Measurements from ENCODE around the gene CYP4F3. TPM values are rescaled to one million over a fixed set of nuclear protein-coding genes. Genes with fewer than 3 reads are reported as not detected.

CYP4F3 gene
- total RNA-seq, 4 donors from 2014 or later = 6.3 to 9.7 (median 8.4) TPM

DNA sequence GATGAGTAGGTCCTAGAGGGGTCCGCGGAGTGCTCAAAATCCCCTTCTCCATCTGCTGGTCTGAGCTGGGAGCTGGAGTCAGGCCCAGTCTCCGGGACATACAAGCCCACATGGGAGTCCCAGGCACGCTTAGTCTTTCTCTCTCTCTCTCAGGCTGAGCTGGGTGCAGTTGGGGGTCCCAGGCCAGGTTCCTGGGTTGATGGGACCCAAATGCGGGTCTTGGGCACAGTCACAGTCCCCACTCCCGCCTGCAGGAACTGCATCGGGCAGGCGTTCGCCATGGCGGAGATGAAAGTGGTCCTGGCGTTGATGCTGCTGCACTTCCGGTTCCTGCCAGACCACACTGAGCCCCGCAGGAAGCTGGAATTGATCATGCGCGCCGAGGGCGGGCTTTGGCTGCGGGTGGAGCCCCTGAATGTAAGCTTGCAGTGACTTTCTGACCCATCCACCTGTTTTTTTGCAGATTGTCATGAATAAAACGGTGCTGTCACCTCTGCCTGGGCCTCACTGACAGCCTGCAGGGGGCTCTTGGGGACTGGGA, 56.0 kb downstream of the CYP4F3 start:
- DNase-seq (ENCODE audit: low spot score in 2 of 2) = no peak
- intact Hi-C loops (cut with DNase I; ENCODE audit: low total_unique reads) = no loop called here
- WGBS, 2 donors = 73 to 76% methylated on average over 19 of the region's 19 CpGs
- no peak for TF ChIP-seq POLR2A (IDR thresholded peaks at IDR 0.05)
- TF ChIP-seq, protein P1, sequence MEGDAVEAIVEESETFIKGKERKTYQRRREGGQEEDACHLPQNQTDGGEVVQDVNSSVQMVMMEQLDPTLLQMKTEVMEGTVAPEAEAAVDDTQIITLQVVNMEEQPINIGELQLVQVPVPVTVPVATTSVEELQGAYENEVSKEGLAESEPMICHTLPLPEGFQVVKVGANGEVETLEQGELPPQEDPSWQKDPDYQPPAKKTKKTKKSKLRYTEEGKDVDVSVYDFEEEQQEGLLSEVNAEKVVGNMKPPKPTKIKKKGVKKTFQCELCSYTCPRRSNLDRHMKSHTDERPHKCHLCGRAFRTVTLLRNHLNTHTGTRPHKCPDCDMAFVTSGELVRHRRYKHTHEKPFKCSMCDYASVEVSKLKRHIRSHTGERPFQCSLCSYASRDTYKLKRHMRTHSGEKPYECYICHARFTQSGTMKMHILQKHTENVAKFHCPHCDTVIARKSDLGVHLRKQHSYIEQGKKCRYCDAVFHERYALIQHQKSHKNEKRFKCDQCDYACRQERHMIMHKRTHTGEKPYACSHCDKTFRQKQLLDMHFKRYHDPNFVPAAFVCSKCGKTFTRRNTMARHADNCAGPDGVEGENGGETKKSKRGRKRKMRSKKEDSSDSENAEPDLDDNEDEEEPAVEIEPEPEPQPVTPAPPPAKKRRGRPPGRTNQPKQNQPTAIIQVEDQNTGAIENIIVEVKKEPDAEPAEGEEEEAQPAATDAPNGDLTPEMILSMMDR (IDR thresholded peaks at IDR 0.05) = no peak
- H3K4me3 ChIP-seq (ENCODE audit: low read depth, poor library complexity, severe bottlenecking) = no peak overlapping the region

DNA sequence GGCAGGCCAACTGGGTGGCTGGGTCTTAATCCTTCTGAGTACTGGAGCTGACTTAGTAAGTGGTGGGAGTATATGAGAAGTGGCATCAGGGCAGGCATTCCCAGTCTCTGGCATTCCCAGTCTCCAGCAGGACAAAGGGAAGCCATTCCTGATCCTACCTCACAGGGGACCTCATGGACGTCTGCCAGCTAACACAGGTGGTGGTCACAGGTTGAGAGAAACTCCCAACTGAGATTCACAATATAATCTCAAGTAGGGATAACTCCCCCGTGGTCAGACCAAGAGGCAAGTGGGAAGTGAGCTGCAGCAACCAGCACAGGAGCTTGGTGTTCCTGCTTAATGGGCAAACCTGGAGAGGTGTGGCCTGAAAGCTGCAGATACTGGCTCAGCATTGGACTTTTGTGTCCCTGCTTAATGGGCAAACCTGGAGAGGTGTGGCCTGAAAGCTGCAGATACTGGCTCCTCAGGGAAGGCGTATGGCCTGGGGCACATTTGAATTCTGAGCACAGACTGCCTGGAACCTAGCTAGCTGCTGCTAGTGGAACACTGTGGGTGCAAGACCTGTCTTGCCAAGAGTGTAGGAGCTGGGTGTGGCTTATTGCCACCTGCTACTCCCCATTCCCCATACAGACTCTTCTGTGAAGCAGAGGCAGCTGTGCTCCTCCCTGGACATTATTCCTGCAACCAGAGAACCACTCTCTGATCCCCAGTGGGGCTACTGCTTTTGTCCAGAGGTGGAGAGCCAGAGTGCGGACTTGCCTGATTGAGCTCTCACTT, 61.2 kb downstream of the CYP4F3 start:
- intact Hi-C loops (cut with DNase I; ENCODE audit: low total_unique reads) = no loop called here
- DNase-seq (ENCODE audit: low spot score in 2 of 2) = peak; percentile 59 to 85
- no peak for TF ChIP-seq POLR2A (IDR thresholded peaks at IDR 0.05)
- no peak overlapping the region for H3K4me3 ChIP-seq (ENCODE audit: low read depth, poor library complexity, severe bottlenecking)
- 24 to 38% methylated on average over 4 of the region's 4 CpGs for WGBS, 2 donors

- TF ChIP-seq, protein P1 (IDR thresholded peaks at IDR 0.05) = no peak
- no peak for TF ChIP-seq POLR2A (IDR thresholded peaks at IDR 0.05)
- WGBS, 2 donors = 0% methylated on average over 6 to 7 of the region's 7 CpGs
- peak; percentile 83 to 95 for DNase-seq (ENCODE audit: low spot score in 2 of 2)
- H3K4me3 ChIP-seq (ENCODE audit: low read depth, poor library complexity, severe bottlenecking) = no peak overlapping the region
- intact Hi-C loops (cut with DNase I; ENCODE audit: low total_unique reads) = no loop called here
Observed at GRCh38 chr19:15702534-15702930, 61.8 kb downstream of the CYP4F3 start.

Other genes with a start within 250 kb of the CYP4F3 start
- 100 to 1,000 TPM in 2 of 4 donors, 10 to 100 TPM in 2; 82.4 to 141 (median 95.3) TPM for gene AKAP8L, start 221.9 kb upstream of the CYP4F3 start, total RNA-seq
- gene WIZ, start 190.9 kb upstream of the CYP4F3 start, total RNA-seq = 10 to 100 TPM; 28.4 to 52.9 (median 43.8) TPM
- 1 to 10 TPM in 3 of 4 donors, under 1 TPM in 1; 0.17 to 2.1 (median 1.5) TPM for gene RASAL3, start 176.4 kb upstream of the CYP4F3 start, total RNA-seq
- gene PGLYRP2, start 161.4 kb upstream of the CYP4F3 start, total RNA-seq = under 1 TPM in 3 of 4 donors, not detected in 1; 0.23 to 0.80 (median 0.37) TPM
- gene CYP4F22, start 132.4 kb upstream of the CYP4F3 start, total RNA-seq = 100 to 1,000 TPM in 1 of 4 donors, 10 to 100 TPM in 3; 65.3 to 119 (median 96.1) TPM
- gene CYP4F8, start 25.7 kb upstream of the CYP4F3 start, total RNA-seq = 10 to 100 TPM in 2 of 4 donors, 1 to 10 TPM in 2; 4.6 to 16.4 (median 9.1) TPM
- gene CYP4F12, start 32.2 kb downstream of the CYP4F3 start, total RNA-seq = 100 to 1,000 TPM in 1 of 4 donors, 10 to 100 TPM in 3; 40.8 to 100 (median 85.7) TPM
- not detected for gene OR10H2, start 87.1 kb downstream of the CYP4F3 start, total RNA-seq
- gene OR10H3, start 97.1 kb downstream of the CYP4F3 start, total RNA-seq = not detected
- not detected for gene OR10H5, start 146.8 kb downstream of the CYP4F3 start, total RNA-seq
- gene OR10H1, start 174.8 kb downstream of the CYP4F3 start, total RNA-seq = under 1 TPM in 2 of 4 donors, not detected in 2; 0.06 to 0.30 TPM

Data from lower leg skin (tissue), 4 donors.